ENCODE results near the gene ANAPC4.

DNA sequence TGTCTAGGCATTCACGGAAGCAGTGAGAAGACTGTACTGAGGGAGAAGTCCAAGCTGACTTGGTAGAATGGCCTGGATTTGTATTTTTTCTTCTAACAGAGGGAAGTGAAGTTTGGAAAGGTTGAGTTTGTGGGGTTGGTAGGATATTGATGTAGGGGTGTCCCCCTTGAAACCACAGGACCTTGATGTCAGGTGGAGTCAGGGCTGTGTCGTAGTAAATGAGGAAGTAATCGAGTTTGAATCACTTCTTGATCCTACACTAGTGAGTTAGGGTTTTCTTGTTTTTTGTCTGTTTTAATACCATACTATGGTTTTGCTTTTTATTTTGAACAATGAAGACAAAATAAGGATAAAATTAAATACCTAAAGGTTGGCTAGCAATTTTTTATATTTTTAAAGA, 30.1 kb upstream of the ANAPC4 start:
- no peak for TF ChIP-seq POLR2A (IDR thresholded peaks at IDR 0.05)
- TF ChIP-seq, protein P1, sequence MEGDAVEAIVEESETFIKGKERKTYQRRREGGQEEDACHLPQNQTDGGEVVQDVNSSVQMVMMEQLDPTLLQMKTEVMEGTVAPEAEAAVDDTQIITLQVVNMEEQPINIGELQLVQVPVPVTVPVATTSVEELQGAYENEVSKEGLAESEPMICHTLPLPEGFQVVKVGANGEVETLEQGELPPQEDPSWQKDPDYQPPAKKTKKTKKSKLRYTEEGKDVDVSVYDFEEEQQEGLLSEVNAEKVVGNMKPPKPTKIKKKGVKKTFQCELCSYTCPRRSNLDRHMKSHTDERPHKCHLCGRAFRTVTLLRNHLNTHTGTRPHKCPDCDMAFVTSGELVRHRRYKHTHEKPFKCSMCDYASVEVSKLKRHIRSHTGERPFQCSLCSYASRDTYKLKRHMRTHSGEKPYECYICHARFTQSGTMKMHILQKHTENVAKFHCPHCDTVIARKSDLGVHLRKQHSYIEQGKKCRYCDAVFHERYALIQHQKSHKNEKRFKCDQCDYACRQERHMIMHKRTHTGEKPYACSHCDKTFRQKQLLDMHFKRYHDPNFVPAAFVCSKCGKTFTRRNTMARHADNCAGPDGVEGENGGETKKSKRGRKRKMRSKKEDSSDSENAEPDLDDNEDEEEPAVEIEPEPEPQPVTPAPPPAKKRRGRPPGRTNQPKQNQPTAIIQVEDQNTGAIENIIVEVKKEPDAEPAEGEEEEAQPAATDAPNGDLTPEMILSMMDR (IDR thresholded peaks at IDR 0.05): no peak
